DOHH2 (cell line): ENCODE measurements around the gene MRPL54.

ENCODE experiments used
- H3F3A ChIP-seq: fragments of 200-600 bp; sonication (generic), shearing (Covaris generic); 2 replicates; pipeline ENCODE4 v1.6.0; 2016; ENCODE audit warnings: antibody characterized with exemption, mild to moderate bottlenecking; ENCODE audit not compliant: control insufficient read depth, insufficient read depth
- H3K27ac ChIP-seq: fragments of 200-600 bp; sonication (generic); 2 replicates; pipeline ENCODE4 v1.5.1; 2014; ENCODE audit warnings: low read depth, mild to moderate bottlenecking, low read length, moderate library complexity
- H3K27me3 ChIP-seq: fragments of 200-600 bp; sonication (generic); 2 replicates; pipeline ENCODE4 v1.6.1; 2014; ENCODE audit warnings: mild to moderate bottlenecking, low read length, mixed read lengths; ENCODE audit not compliant: control insufficient read depth
- H3K36me3 ChIP-seq: fragments of 200-600 bp; sonication (generic); 2 replicates; pipeline ENCODE4 v1.6.1; 2014; ENCODE audit warnings: mild to moderate bottlenecking, low read length, moderate library complexity, mixed read lengths; ENCODE audit not compliant: control insufficient read depth
- H3K4me1 ChIP-seq: fragments of 200-600 bp; sonication (generic); 2 replicates; pipeline ENCODE4 v1.6.1; 2014; ENCODE audit warnings: mild to moderate bottlenecking, low read length, mixed read lengths; ENCODE audit not compliant: control insufficient read depth
- H3K4me2 ChIP-seq: fragments of 200-600 bp; sonication (generic); 2 replicates; pipeline ENCODE4 v1.6.0; 2014; ENCODE audit warnings: mild to moderate bottlenecking, low read length, moderate library complexity
- H3K4me3 ChIP-seq: fragments of 200-600 bp; sonication (generic); 2 replicates; pipeline ENCODE4 v1.5.1; 2014; ENCODE audit warnings: mild to moderate bottlenecking, low read length, mixed read lengths
- H3K79me2 ChIP-seq: fragments of 200-600 bp; sonication (generic); 2 replicates; pipeline ENCODE4 v1.6.1; 2014; ENCODE audit warnings: mild to moderate bottlenecking, low read length, mixed read lengths; ENCODE audit not compliant: control insufficient read depth
- H3K9me2 ChIP-seq: fragments of 200-600 bp; sonication (generic); replicated peaks from 2 replicates; pipeline ENCODE4 v1.6.1; 2014; ENCODE audit warnings: mild to moderate bottlenecking, low read length, mixed read lengths; ENCODE audit not compliant: control insufficient read depth
- H3K9me3 ChIP-seq: fragments of 200-600 bp; sonication (generic); 2 replicates; pipeline ENCODE4 v1.6.1; 2014; ENCODE audit warnings: antibody characterized with exemption, low read length, mixed read lengths; ENCODE audit not compliant: control insufficient read depth, insufficient read depth
- H4K20me1 ChIP-seq: fragments of 200-600 bp; sonication (generic); 2 replicates; pipeline ENCODE4 v1.6.0; 2014; ENCODE audit warnings: low read depth, mild to moderate bottlenecking, antibody characterized with exemption, low read length, moderate library complexity; ENCODE audit not compliant: control insufficient read depth, insufficient read depth
- CTCF ChIP-seq: fragments of 200-600 bp; sonication (generic); IDR thresholded peaks from one replicate; pipeline ENCODE4 v1.5.1; 2014; ENCODE audit warnings: antibody characterized with exemption, mild to moderate bottlenecking, low read depth, low read length; ENCODE audit not compliant: poor library complexity, severe bottlenecking
- EZH2phosphoT487 ChIP-seq: fragments of 200-600 bp; sonication (generic); IDR thresholded peaks from 2 replicates; pipeline ENCODE4 v1.6.1; 2017; ENCODE audit warnings: borderline replicate concordance, mild to moderate bottlenecking, antibody characterized with exemption, low read length, moderate library complexity, mixed read lengths

Gene MRPL54

DNA sequence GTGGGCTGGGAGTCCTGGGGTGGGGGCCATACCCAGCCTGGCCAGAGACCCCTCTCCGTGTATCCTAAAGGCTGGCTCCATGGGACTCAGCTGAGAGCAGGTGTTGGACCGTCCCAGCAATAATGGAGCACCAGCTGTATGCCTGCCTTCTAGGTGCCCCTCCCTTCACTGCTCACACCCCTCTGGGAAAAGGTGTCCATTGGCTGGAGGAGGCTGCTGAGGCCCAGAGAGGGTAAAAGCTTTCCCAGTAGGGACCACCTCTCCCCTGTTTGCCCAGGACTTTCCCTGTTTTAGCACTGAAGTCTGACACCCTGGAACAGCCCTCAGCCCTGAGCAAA lies 12.9 kb downstream of the MRPL54 start:
- H3K27ac ChIP-seq, result no peak overlapping the region

GRCh38 chr19:3775831-3776230 lies 13.3 kb downstream of the MRPL54 start:
- H3K27me3 ChIP-seq, result no peaks in the 10 kb centered on the region
- H3K79me2 ChIP-seq, result no peaks in the 10 kb centered on the region
- H4K20me1 ChIP-seq, result no peaks in the 10 kb centered on the region; the same call in 1 of the 2 replicates
- no peaks in the 10 kb centered on the region for H3F3A ChIP-seq
- H3K36me3 ChIP-seq, result no peaks in the 10 kb centered on the region
- no peaks in the 10 kb centered on the region for H3K9me2 ChIP-seq
- no peak for TF ChIP-seq EZH2phosphoT487
- TF ChIP-seq CTCF, result no peak
- H3K4me3 ChIP-seq, result no peak overlapping the region
- H3K9me3 ChIP-seq, result no peaks in the 10 kb centered on the region
- H3K4me1 ChIP-seq, result no peaks in the 10 kb centered on the region
- H3K4me2 ChIP-seq, result no peak overlapping the region
- H3K27ac ChIP-seq, result no peak overlapping the region

More for the DNA sequence above, 12.9 kb downstream of the MRPL54 start:
- Histone ChIP-seq H3F3A (no peaks in the 10 kb centered on the region), H3K4me2 (no peak overlapping the region), H3K79me2 (no peaks in the 10 kb centered on the region), H4K20me1 (no peaks in the 10 kb centered on the region; the same call in 1 of the 2 replicates), H3K9me3 (no peaks in the 10 kb centered on the region), H3K4me1 (no peaks in the 10 kb centered on the region), H3K36me3 (no peaks in the 10 kb centered on the region), H3K27me3 (no peaks in the 10 kb centered on the region), H3K4me3 (no peak overlapping the region), H3K9me2 (no peaks in the 10 kb centered on the region)
- TF ChIP-seq CTCF (no peak), EZH2phosphoT487 (no peak)

DNA sequence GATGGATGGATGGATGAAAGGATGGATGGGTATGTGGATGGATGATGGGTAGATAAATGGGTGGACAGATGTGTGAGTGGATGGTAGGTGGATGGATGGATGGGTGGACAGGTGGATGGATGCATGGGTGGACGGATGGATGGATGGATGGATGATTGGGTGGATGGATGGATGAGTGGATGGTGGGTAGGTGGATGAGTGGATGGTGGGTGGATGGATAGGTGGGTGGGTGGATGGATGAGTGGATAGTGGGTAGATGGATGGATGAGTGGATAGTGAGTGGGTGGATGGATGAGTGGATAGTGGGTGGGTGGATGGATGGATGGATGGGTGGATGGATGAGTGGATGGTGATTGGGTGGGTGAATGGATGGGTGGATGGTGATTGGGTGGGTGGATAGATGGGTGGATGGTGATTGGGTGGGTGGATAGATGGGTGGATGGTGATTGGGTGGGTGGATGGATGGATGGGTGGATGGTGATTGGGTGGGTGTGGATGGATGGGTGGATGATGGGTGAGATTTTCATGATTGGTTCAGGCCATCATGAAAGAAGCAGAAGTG lies 14.1 kb downstream of the MRPL54 start:
- no peak for TF ChIP-seq EZH2phosphoT487
- no peak overlapping the region for H3K27ac ChIP-seq

GRCh38 chr19:3778104-3778867 lies 15.8 kb downstream of the MRPL54 start:
- no peaks in the 10 kb centered on the region for H3K9me2 ChIP-seq
- TF ChIP-seq CTCF (no peak), EZH2phosphoT487 (no peak)
- H3K4me2 ChIP-seq, result no peak overlapping the region
- no peaks in the 10 kb centered on the region for H3K27me3 ChIP-seq
- H3K9me3 ChIP-seq, result peaks cover 18% of the 10 kb centered on the region; the same call in 1 of the 2 replicates
- no peaks in the 10 kb centered on the region for H3F3A ChIP-seq
- H3K4me3 ChIP-seq, result no peak overlapping the region
- H4K20me1 ChIP-seq, result no peaks in the 10 kb centered on the region; the same call in 1 of the 2 replicates
- H3K79me2 ChIP-seq, result no peaks in the 10 kb centered on the region
- no peak overlapping the region for H3K27ac ChIP-seq
- no peaks in the 10 kb centered on the region for H3K36me3 ChIP-seq
- no peaks in the 10 kb centered on the region for H3K4me1 ChIP-seq

More for the DNA sequence above, 14.1 kb downstream of the MRPL54 start:
- H3K9me3 ChIP-seq, result peaks cover 7% of the 10 kb centered on the region; the same call in 1 of the 2 replicates
- H3K27me3 ChIP-seq, result no peaks in the 10 kb centered on the region
- H3K4me3 ChIP-seq, result no peak overlapping the region
- no peaks in the 10 kb centered on the region for H3F3A ChIP-seq
- no peaks in the 10 kb centered on the region for H3K36me3 ChIP-seq
- H3K4me1 ChIP-seq, result no peaks in the 10 kb centered on the region
- no peaks in the 10 kb centered on the region for H3K9me2 ChIP-seq
- no peaks in the 10 kb centered on the region for H3K79me2 ChIP-seq
- no peaks in the 10 kb centered on the region; the same call in 1 of the 2 replicates for H4K20me1 ChIP-seq
- no peak overlapping the region for H3K4me2 ChIP-seq
